ENCODE results near the gene ABCB11.

The ABCB11 gene

DNA sequence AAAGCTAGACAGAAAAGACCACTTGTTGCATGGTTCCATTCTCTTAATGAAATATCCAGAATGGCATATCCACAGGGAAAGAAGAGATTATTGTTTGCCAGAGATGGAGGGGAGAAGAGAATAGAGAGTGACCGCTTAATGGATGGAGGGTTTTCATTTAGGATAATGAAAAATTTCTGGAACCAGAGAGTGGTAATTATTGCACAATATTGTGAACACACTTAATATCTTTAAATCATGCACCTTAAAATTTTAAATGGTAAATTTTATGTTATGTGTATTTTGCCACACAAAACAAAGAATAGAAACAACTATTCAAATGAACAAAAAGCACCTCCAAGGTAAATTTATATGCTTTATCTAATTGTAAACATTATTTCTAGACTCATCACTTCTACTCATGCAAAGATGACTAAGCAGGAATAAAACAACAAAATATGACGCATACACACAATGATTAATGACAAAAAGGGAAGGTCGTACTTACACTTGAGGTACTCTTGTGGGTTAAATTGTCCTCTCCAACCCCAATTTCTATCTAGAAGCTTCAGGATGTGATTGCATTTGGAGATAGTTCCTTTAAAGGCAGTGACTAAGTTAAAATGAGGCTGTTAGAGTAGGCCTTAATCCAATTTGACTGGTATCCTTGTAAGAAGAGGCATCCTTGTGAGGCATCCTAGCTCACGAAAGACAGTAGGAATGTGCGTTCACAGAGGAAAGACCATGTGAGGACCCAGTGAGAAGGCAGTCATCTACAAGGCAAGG is 19.5 kb upstream of the ABCB11 start:
- no peak overlapping the region for H3K4me3 ChIP-seq (ENCODE audit: low read depth, low read length)
- DNase-seq (ENCODE audit: low read depth), result no peak
- TF ChIP-seq, protein P1, sequence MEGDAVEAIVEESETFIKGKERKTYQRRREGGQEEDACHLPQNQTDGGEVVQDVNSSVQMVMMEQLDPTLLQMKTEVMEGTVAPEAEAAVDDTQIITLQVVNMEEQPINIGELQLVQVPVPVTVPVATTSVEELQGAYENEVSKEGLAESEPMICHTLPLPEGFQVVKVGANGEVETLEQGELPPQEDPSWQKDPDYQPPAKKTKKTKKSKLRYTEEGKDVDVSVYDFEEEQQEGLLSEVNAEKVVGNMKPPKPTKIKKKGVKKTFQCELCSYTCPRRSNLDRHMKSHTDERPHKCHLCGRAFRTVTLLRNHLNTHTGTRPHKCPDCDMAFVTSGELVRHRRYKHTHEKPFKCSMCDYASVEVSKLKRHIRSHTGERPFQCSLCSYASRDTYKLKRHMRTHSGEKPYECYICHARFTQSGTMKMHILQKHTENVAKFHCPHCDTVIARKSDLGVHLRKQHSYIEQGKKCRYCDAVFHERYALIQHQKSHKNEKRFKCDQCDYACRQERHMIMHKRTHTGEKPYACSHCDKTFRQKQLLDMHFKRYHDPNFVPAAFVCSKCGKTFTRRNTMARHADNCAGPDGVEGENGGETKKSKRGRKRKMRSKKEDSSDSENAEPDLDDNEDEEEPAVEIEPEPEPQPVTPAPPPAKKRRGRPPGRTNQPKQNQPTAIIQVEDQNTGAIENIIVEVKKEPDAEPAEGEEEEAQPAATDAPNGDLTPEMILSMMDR (IDR thresholded peaks at IDR 0.05; ENCODE audit: insufficient read depth, low read depth, low read length, missing control alignments), result no peak

DNA sequence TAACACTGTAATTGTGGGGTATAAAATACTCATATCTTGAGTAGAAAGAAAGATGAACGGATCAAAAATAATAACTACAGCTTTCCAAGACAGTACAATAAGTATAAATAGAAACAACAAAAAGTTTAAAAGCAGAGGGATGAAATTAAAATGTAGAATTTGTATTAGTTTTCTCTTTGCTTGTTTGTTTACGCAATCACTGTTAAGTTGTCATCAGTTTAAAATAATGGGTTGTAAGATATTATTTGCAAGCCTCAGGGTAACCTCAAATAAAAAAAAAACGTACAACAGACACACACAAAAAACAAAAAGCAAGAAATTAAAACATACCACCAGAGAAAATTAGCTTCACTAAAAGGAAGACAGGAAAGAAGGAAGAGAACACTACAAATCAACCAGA is 18.0 kb upstream of the ABCB11 start:
- DNase-seq (ENCODE audit: low read depth), result no peak
- H3K4me3 ChIP-seq (ENCODE audit: low read depth, low read length), result no peak overlapping the region
- TF ChIP-seq, protein P1 (IDR thresholded peaks at IDR 0.05; ENCODE audit: insufficient read depth, low read depth, low read length, missing control alignments), result no peak

DNA sequence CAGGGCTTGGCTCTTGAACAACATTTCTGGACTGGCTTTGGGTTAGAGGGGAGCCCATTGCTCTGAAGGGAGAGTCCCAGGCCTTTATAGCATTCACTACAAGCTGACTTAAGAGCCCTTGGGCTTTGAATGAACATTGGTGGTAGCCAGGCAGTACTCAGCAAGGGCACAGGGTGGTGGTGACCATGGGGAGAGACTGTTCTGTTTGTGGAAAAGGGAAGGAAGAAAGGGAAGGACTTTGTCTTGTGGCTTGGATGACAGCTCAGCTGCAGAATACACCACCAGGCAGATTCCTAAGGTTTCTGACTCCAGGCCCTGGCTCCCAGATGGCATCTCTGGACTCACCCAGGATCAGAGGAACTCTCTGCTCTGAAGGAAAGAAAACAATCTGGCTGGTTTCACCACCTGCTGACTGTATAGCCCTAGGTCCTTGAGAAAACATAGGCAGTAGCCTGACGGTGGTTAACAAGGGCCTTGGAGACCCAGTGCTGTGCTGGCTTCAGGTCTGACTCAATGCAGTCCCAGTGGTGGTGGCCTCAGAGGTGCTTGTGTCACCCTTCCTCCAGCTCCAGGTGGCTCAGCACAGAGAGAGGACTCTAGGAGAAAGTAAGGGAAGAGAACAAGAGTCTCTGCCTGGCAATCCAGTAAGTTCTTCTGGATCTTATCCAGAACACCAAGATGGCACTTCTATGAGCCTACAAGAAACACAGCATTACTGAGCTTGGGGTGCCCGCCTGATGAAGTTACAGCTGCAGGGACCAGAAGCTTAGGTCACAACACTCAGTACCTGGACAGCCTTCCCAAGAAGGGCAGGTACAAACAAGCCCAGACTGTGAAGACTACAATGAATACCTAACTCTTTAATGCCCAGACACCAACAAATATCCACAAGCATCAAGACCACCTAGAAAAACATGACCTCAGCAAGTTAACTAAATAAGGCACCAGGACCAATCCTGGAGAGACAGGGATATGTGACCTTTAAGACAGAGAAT is 16.4 kb upstream of the ABCB11 start:
- TF ChIP-seq, protein P1 (IDR thresholded peaks at IDR 0.05; ENCODE audit: insufficient read depth, low read depth, low read length, missing control alignments), result no peak
- DNase-seq (ENCODE audit: low read depth), result no peak
- no peak overlapping the region for H3K4me3 ChIP-seq (ENCODE audit: low read depth, low read length)

DNA sequence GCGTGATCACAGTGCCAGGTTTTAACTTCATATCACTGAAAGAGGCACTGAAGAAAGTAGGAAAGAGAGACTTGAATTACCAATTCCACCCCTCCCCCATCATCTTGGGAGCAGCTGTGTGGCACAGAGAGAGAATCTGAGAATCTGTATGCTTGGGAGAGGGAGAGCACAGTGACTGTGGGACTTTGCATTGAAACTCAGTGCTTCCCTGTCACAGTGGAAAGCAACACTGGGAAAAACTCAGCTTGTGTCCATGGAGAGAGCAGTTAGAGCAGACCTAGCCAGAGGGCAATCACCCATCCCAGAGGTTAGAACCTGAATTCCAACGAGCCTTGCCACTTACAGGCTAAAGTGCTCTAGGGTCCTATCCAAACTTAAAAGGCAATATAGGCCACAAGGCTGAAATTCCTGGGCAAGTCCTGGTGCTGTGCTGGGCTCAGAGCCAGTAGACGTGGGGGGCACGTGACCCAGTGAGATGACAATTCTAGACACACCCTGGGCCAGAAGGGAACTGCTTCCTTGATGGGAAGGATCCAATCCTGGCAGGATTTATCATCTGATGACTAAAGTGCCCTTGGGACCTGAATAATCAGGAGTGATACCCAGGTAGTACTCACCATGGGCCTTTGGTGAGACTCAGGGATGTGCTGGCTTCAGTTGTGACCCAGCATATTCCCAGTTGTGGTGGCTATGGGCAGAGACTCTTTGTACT is 15.5 kb upstream of the ABCB11 start:
- DNase-seq (ENCODE audit: low read depth), result no peak
- H3K4me3 ChIP-seq (ENCODE audit: low read depth, low read length), result no peak overlapping the region
- TF ChIP-seq, protein P1 (IDR thresholded peaks at IDR 0.05; ENCODE audit: insufficient read depth, low read depth, low read length, missing control alignments), result no peak

DNA sequence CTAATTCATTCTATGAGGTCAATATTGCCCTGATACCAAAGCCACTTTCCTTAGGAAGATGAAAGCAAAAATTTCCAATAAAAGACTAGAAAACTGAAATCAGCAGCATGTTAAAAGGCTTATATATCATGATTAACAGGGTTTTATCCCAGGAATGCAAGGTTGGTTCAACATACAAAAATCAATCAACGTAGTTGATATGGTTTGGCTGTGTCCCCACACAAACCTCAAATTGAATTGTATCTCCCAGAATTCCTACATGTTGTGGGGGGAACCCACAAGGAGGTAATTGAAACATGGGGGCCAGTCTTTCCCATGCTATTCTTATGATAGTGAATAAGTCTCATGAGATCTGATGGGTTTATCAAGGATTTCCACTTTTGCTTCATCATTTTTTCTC is 11.7 kb upstream of the ABCB11 start:
- TF ChIP-seq, protein P1 (IDR thresholded peaks at IDR 0.05; ENCODE audit: insufficient read depth, low read depth, low read length, missing control alignments), result no peak
- no peak for DNase-seq (ENCODE audit: low read depth)
- H3K4me3 ChIP-seq (ENCODE audit: low read depth, low read length), result no peak overlapping the region

DNA sequence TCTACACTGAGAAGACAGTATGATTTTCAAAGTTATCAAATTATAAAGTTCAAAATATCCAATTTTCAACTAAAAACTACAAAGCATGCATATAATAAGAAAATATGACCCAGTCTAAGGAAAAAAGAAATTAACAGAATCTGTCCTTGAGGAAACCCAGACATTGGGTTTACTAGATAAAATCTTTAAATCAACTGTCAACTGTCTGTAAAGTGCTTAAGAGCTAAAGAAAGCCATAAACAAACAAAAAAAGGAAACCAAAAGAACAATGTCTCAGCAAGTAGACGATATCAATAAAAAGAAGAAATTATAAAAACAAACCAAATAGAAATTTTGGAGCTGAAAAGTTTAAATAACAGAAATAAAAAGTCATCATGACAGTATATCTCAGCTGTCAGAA is 10.5 kb upstream of the ABCB11 start:
- DNase-seq (ENCODE audit: low read depth), result no peak
- TF ChIP-seq, protein P1 (IDR thresholded peaks at IDR 0.05; ENCODE audit: insufficient read depth, low read depth, low read length, missing control alignments), result no peak
- H3K4me3 ChIP-seq (ENCODE audit: low read depth, low read length), result no peak overlapping the region
